ENCODE measurements around the gene E2F3. TPM values are rescaled to one million over a fixed set of nuclear protein-coding genes. Genes with fewer than 3 reads are reported as not detected.

Gene E2F3
- total RNA-seq, 4 donors from 2014 or later: 3.5 to 5.1 (median 4.0) TPM

- TF ChIP-seq POLR2A (IDR thresholded peaks at IDR 0.05) (no peak), CTCF (IDR thresholded peaks at IDR 0.05) (no peak), EP300 (IDR thresholded peaks at IDR 0.05) (no peak)
- DNase-seq (ENCODE audit: low spot score in 2 of 2): no peak
- Histone ChIP-seq H3K27me3 (no peaks in the 10 kb centered on the region), H3K4me3 (no peak overlapping the region), H3K36me3 (no peaks in the 10 kb centered on the region), H3K27ac (no peak overlapping the region), H3K9me3 (no peaks in the 10 kb centered on the region), H3K4me1 (peaks cover 0 to 10% (median 0%) of the 10 kb centered on the region in 4 donors)
- 90 to 92% methylated on average over 5 of the region's 5 CpGs for WGBS, 2 donors
These were observed 11.0 kb downstream of the E2F3 start for GRCh38 chr6:20412682-20413073.

GRCh38 chr6:20413826-20414225 lies 12.1 kb downstream of the E2F3 start:
- H3K36me3 ChIP-seq: no peaks in the 10 kb centered on the region
- TF ChIP-seq CTCF (IDR thresholded peaks at IDR 0.05) (no peak), EP300 (IDR thresholded peaks at IDR 0.05) (no peak), POLR2A (IDR thresholded peaks at IDR 0.05) (no peak)
- no peak overlapping the region for H3K4me3 ChIP-seq
- H3K27me3 ChIP-seq: no peaks in the 10 kb centered on the region
- H3K9me3 ChIP-seq: no peaks in the 10 kb centered on the region
- WGBS, 2 donors: 81% methylated on average over 3 of the region's 3 CpGs
- peaks cover 0 to 10% (median 0%) of the 10 kb centered on the region in 4 donors for H3K4me1 ChIP-seq
- H3K27ac ChIP-seq: no peak overlapping the region
- DNase-seq (ENCODE audit: low spot score in 2 of 2): no peak

- Histone ChIP-seq H3K27me3 (no peaks in the 10 kb centered on the region), H3K27ac (no peak overlapping the region), H3K9me3 (no peaks in the 10 kb centered on the region), H3K36me3 (no peaks in the 10 kb centered on the region), H3K4me3 (no peak overlapping the region), H3K4me1 (peaks cover 0 to 4% (median 0%) of the 10 kb centered on the region in 4 donors)
- 94 to 98% methylated on average over 8 of the region's 8 CpGs for WGBS, 2 donors
- TF ChIP-seq CTCF (IDR thresholded peaks at IDR 0.05): no peak
- no peak for TF ChIP-seq POLR2A (IDR thresholded peaks at IDR 0.05)
- TF ChIP-seq EP300 (IDR thresholded peaks at IDR 0.05): no peak
- DNase-seq (ENCODE audit: low spot score in 2 of 2): no peak
These were observed 13.0 kb downstream of the E2F3 start for GRCh38 chr6:20414711-20415110.

- Histone ChIP-seq H3K27me3 (no peaks in the 10 kb centered on the region), H3K9me3 (no peaks in the 10 kb centered on the region)
These were observed 13.6 kb downstream of the E2F3 start for GRCh38 chr6:20415304-20415703.

More at GRCh38 chr6:20415304-20415703, 13.6 kb downstream of the E2F3 start:
- Histone ChIP-seq H3K4me3 (no peak overlapping the region), H3K4me1 (no peaks in the 10 kb centered on the region), H3K36me3 (no peaks in the 10 kb centered on the region), H3K27ac (no peak overlapping the region)
- no peak for TF ChIP-seq CTCF (IDR thresholded peaks at IDR 0.05)
- TF ChIP-seq EP300 (IDR thresholded peaks at IDR 0.05): no peak
- TF ChIP-seq POLR2A (IDR thresholded peaks at IDR 0.05): no peak
- WGBS, 2 donors: 85 to 90% methylated on average over 7 of the region's 7 CpGs
- no peak for DNase-seq (ENCODE audit: low spot score in 2 of 2)
